ENCODE measurements around the gene SYNPO2. TPM values are rescaled to one million over a fixed set of nuclear protein-coding genes. Genes with fewer than 3 reads are reported as not detected.

Gene SYNPO2
- total RNA-seq, 6 experiments from 2014 or later, result 2.7 to 11.2 (median 8.2) TPM

- intact Hi-C loops (cut with DNase I), result no loop called here
- no peak for TF ChIP-seq POLR2A (IDR thresholded peaks at IDR 0.05)
- TF ChIP-seq, protein P1, sequence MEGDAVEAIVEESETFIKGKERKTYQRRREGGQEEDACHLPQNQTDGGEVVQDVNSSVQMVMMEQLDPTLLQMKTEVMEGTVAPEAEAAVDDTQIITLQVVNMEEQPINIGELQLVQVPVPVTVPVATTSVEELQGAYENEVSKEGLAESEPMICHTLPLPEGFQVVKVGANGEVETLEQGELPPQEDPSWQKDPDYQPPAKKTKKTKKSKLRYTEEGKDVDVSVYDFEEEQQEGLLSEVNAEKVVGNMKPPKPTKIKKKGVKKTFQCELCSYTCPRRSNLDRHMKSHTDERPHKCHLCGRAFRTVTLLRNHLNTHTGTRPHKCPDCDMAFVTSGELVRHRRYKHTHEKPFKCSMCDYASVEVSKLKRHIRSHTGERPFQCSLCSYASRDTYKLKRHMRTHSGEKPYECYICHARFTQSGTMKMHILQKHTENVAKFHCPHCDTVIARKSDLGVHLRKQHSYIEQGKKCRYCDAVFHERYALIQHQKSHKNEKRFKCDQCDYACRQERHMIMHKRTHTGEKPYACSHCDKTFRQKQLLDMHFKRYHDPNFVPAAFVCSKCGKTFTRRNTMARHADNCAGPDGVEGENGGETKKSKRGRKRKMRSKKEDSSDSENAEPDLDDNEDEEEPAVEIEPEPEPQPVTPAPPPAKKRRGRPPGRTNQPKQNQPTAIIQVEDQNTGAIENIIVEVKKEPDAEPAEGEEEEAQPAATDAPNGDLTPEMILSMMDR (IDR thresholded peaks at IDR 0.05), result no peak
- H3K4me1 ChIP-seq, result no peaks in the 10 kb centered on the region
- no peak overlapping the region for H3K4me3 ChIP-seq
- DNase-seq (no peak), ATAC-seq (no peak)
- H3K9me3 ChIP-seq, result no peaks in the 10 kb centered on the region
- H3K27me3 ChIP-seq, result no peaks in the 10 kb centered on the region
- no peaks in the 10 kb centered on the region for H3K36me3 ChIP-seq
- 72% methylated on average over 4 of the region's 6 CpGs for whole genome bisulfite sequencing (ENCODE audit: insufficient coverage, low coverage, low lambda C conversion rate, missing lambda C conversion rate)
- no peak overlapping the region for H3K27ac ChIP-seq
These were observed 45.4 kb upstream of the SYNPO2 start for GRCh38 chr4:118843237-118843636.

- intact Hi-C loops (cut with DNase I), result no loop called here
- Histone ChIP-seq H3K4me1 (no peaks in the 10 kb centered on the region), H3K27ac (no peak overlapping the region), H3K36me3 (no peaks in the 10 kb centered on the region), H3K4me3 (no peak overlapping the region), H3K27me3 (no peaks in the 10 kb centered on the region), H3K9me3 (no peaks in the 10 kb centered on the region)
- no peak for DNase-seq
- no peak for TF ChIP-seq POLR2A (IDR thresholded peaks at IDR 0.05)
- TF ChIP-seq, protein P1 (IDR thresholded peaks at IDR 0.05), result no peak
- no peak for ATAC-seq
These were observed 43.1 kb upstream of the SYNPO2 start for GRCh38 chr4:118845552-118846050.

- TF ChIP-seq, protein P1 (IDR thresholded peaks at IDR 0.05), result no peak
- no peak for TF ChIP-seq POLR2A (IDR thresholded peaks at IDR 0.05)
- DNase-seq (no peak), ATAC-seq (no peak)
- no peak overlapping the region for H3K4me3 ChIP-seq
- intact Hi-C loops (cut with DNase I), result no loop called here
- H3K36me3 ChIP-seq, result no peaks in the 10 kb centered on the region
- no peaks in the 10 kb centered on the region for H3K27me3 ChIP-seq
- H3K9me3 ChIP-seq, result no peaks in the 10 kb centered on the region
- WGBS (ENCODE audit: insufficient coverage, low coverage, low lambda C conversion rate, missing lambda C conversion rate), result 73% methylated on average over 1 of the region's 1 CpG
- H3K4me1 ChIP-seq, result peaks cover 0 to 7% (median 0%) of the 10 kb centered on the region in 4 donors
- no peak overlapping the region for H3K27ac ChIP-seq
These were observed 41.7 kb upstream of the SYNPO2 start for GRCh38 chr4:118846979-118847378.

DNA sequence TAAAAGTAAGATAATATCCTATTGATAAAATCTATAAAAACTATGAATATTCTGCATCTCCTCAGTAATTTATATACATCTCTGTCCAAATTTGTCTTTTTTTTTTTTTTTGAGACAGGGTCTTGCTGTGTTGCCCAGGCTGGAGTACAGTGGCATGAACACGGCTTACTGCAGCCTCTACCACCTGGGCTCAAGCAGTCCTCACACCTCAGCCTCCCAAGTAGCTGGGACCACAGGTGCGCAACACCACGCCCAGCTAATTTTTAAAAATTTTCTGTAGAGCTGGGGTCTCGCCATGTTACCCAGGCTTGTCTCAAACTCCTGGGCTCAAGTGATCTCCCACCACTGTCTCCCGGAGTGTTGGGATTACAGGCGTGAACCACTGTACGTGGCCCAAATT is 40.4 kb upstream of the SYNPO2 start:
- Histone ChIP-seq H3K27ac (no peak overlapping the region), H3K9me3 (no peaks in the 10 kb centered on the region), H3K4me1 (peaks cover 0 to 7% (median 0%) of the 10 kb centered on the region in 4 donors), H3K36me3 (no peaks in the 10 kb centered on the region), H3K4me3 (no peak overlapping the region), H3K27me3 (no peaks in the 10 kb centered on the region)
- intact Hi-C loops (cut with DNase I), result no loop called here
- ATAC-seq (no peak), DNase-seq (no peak)
- TF ChIP-seq POLR2A (IDR thresholded peaks at IDR 0.05), result no peak
- TF ChIP-seq, protein P1 (IDR thresholded peaks at IDR 0.05), result no peak
- WGBS (ENCODE audit: insufficient coverage, low coverage, low lambda C conversion rate, missing lambda C conversion rate), result 96% methylated on average over 7 of the region's 7 CpGs

- Histone ChIP-seq H3K9me3 (no peaks in the 10 kb centered on the region), H3K36me3 (no peaks in the 10 kb centered on the region), H3K27ac (no peak overlapping the region), H3K4me3 (no peak overlapping the region), H3K27me3 (no peaks in the 10 kb centered on the region), H3K4me1 (peaks cover 0 to 7% (median 0%) of the 10 kb centered on the region in 4 donors)
- ATAC-seq (no peak), DNase-seq (no peak)
- no peak for TF ChIP-seq POLR2A (IDR thresholded peaks at IDR 0.05)
- TF ChIP-seq, protein P1 (IDR thresholded peaks at IDR 0.05), result no peak
- intact Hi-C loops (cut with DNase I), result no loop called here
These were observed 39.8 kb upstream of the SYNPO2 start for GRCh38 chr4:118848901-118849300.
